Measurements from ENCODE around the gene ARCN1. TPM values are rescaled to one million over a fixed set of nuclear protein-coding genes. Genes with fewer than 3 reads are reported as not detected.

ARCN1 gene
- total RNA-seq, 2 donors from 2014 or later = 116 to 125 TPM

GRCh38 chr11:118650366-118650765 is 78.2 kb downstream of the ARCN1 start:
- TF ChIP-seq CTCF (IDR thresholded peaks at IDR 0.05) = no peak
- Histone ChIP-seq H3K27me3 (replicated peaks; ENCODE audit: insufficient read depth) (no peaks in the 10 kb centered on the region), H3K9me3 (no peaks in the 10 kb centered on the region), H3K27ac (no peak overlapping the region), H3K4me3 (no peak overlapping the region), H3K36me3 (peaks cover 68% of the 10 kb centered on the region), H3K4me1 (ENCODE audit: control insufficient read depth in 1 of 2, low read depth in 2 of 2) (no peaks in the 10 kb centered on the region)
- ATAC-seq (ENCODE audit: insufficient number of reproducible peaks, low FRiP score, low read depth) (no peak), DNase-seq (ENCODE audit: low spot score) (no peak)

- Histone ChIP-seq H3K4me1 (ENCODE audit: control insufficient read depth in 1 of 2, low read depth in 2 of 2) (no peaks in the 10 kb centered on the region), H3K27me3 (replicated peaks; ENCODE audit: insufficient read depth) (no peaks in the 10 kb centered on the region), H3K36me3 (peaks cover 74% of the 10 kb centered on the region), H3K27ac (no peak overlapping the region), H3K4me3 (no peak overlapping the region), H3K9me3 (no peaks in the 10 kb centered on the region)
- DNase-seq (ENCODE audit: low spot score) = no peak
- TF ChIP-seq CTCF (IDR thresholded peaks at IDR 0.05) = no peak
- ATAC-seq (ENCODE audit: insufficient number of reproducible peaks, low FRiP score, low read depth) = no peak
Measured at GRCh38 chr11:118651820-118652219, 79.6 kb downstream of the ARCN1 start.

Other genes with a start within 250 kb of the ARCN1 start
- 1 to 10 TPM; 1.6 to 5.8 TPM for gene CD3D, start 229.7 kb upstream of the ARCN1 start, total RNA-seq
- gene CD3G, start 228.1 kb upstream of the ARCN1 start, total RNA-seq = 1 to 10 TPM in 1 of 2 donors, under 1 TPM in 1; 0.27 to 1.1 TPM
- 10 to 100 TPM; 37.1 to 49.0 TPM for gene UBE4A, start 212.8 kb upstream of the ARCN1 start, total RNA-seq
- 10 to 100 TPM; 21.1 to 45.2 TPM for gene ATP5MG, start 170.8 kb upstream of the ARCN1 start, total RNA-seq
- 100 to 1,000 TPM in 1 of 2 donors, 10 to 100 TPM in 1; 88.1 to 105 TPM for gene KMT2A, start 135.9 kb upstream of the ARCN1 start, total RNA-seq
- gene TTC36, start 44.9 kb upstream of the ARCN1 start, total RNA-seq = 1 to 10 TPM; 1.4 to 1.5 TPM
- 10 to 100 TPM; 36.3 to 50.8 TPM for gene TMEM25, start 41.2 kb upstream of the ARCN1 start, total RNA-seq
- 10 to 100 TPM; 27.5 to 50.8 TPM for gene IFT46, start 6.5 kb upstream of the ARCN1 start, total RNA-seq
- 100 to 1,000 TPM; 206 to 377 TPM for gene PHLDB1, start 35.2 kb downstream of the ARCN1 start, total RNA-seq
- gene TREH, start 107.2 kb downstream of the ARCN1 start, total RNA-seq = not detected
- 100 to 1,000 TPM in 1 of 2 donors, 10 to 100 TPM in 1; 77.2 to 161 TPM for gene DDX6, start 218.8 kb downstream of the ARCN1 start, total RNA-seq

Data from thoracic aorta (tissue), 2 donors.